Esophagus squamous epithelium (tissue), 5 donors: ENCODE measurements around the gene PIEZO1. TPM values are rescaled to one million over a fixed set of nuclear protein-coding genes. Genes with fewer than 3 reads are reported as not detected.

Experiments used
- DNase-seq: peaks from one replicate; lab custom pipeline; 2025; lab: John Stamatoyannopoulos, UW
- H3K27ac ChIP-seq, 4 donors: fragments of 200-600 bp; sonication (generic); one replicate each; pipeline ENCODE4 v1.5.1; 2016 to 2019; ENCODE audit warnings: mild to moderate bottlenecking in 1 of 4
- H3K27me3 ChIP-seq, 4 donors: fragments of 200-600 bp; sonication (generic); 1 replicate in 3 of 4; 2 replicates in 1 of 4; pipeline versions ENCODE4 v1.5.1 to v1.6.0; 2017 to 2021; ENCODE audit warnings: antibody characterized with exemption in 1 of 4
- H3K36me3 ChIP-seq, 3 donors: fragments of 200-600 bp; sonication (generic); one replicate each; pipeline ENCODE4 v1.5.1; 2016 to 2019
- H3K4me1 ChIP-seq, 3 donors: fragments of 200-600 bp; sonication (generic); one replicate each; pipeline ENCODE4 v1.5.1; 2017 to 2019
- H3K4me3 ChIP-seq, 4 donors: fragments of 200-600 bp; sonication (generic); 1 replicate in 3 of 4; 2 replicates in 1 of 4; pipeline ENCODE4 v1.5.1; 2016 to 2019; ENCODE audit warnings: mild to moderate bottlenecking in 2 of 4, moderate library complexity in 1 of 4
- H3K9me3 ChIP-seq, 3 donors: fragments of 200-600 bp; sonication (generic); one replicate each; pipeline ENCODE4 v1.5.1; 2016 to 2019
- CTCF ChIP-seq, 6 experiments: fragments of 450-650 bp in 4 of 6; fragments of 200-600 bp in 2 of 6; sonication (generic) in 2 of 6; IDR thresholded peaks; one replicate each; pipeline ENCODE4 v1.5.1; 2016 to 2019; ENCODE audit warnings: antibody characterized with exemption in 6 of 6, mild to moderate bottlenecking in 4 of 6, moderate library complexity in 4 of 6
- POLR2A ChIP-seq, 4 donors: fragments of 450-650 bp; IDR thresholded peaks; one replicate each; pipeline ENCODE4 v1.6.1; 2017; ENCODE audit warnings: antibody characterized with exemption in 4 of 4, mild to moderate bottlenecking in 4 of 4, moderate library complexity in 3 of 4
- WGBS, 2 donors: methylation state at CpG; one replicate each; pipeline ENCODE4 v1.1.5; 2018; 5-methylcytosine and 5-hydroxymethylcytosine counted together
- intact Hi-C: fragments of 100-400 bp; cut with DNase I; formaldehyde crosslinking; loops from one replicate; pipeline ENCODE4 v1.15.0; 2022
- total RNA-seq, 4 donors: library from RNA; depleted of rRNA; stranded (reverse); fragments of >200 nt; gene quantifications; one replicate each; pipeline ENCODE4 v1.1.0, GENCODE V29; 2016
- donor health status: DM: yes; HTN: yes; CAD: no.

Gene PIEZO1
- total RNA-seq, 4 donors from 2014 or later: 46.0 to 131 (median 103) TPM

DNA sequence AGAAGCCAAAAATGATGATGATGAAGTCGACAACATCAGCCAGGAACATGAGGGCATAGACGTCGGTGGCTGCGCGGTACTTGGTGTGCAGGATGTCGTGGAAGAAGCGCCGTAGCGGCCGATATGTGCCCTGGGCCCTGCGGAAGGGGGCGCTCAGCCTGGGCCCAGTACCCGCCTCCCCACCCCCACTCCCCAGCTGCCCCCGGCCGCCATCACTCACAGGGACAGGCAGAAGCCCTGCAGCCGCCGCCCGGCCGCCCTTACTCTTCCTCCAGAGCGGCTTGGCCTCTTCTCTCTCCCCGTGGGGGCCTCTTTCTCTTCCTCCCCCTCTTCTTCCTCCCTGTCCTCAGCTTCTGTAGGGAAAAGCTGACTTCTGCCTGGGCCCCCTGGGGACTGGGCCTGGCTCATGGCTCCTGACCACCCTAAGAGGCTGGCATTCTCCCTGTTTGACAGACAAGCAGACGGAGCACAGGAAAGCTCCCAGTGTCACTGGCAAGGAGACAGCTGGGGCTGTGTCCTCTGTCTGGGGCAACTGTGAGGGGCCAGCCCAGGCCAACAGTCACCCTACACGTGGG lies 64.5 kb downstream of the PIEZO1 start:
- DNase-seq: no peak
- Histone ChIP-seq H3K27me3 (no peaks in the 10 kb centered on the region), H3K9me3 (no peaks in the 10 kb centered on the region), H3K27ac (no peak overlapping the region), H3K4me1 (no peaks in the 10 kb centered on the region), H3K4me3 (no peak overlapping the region), H3K36me3 (peaks cover 85 to 100% (median 87%) of the 10 kb centered on the region in 3 donors)
- intact Hi-C loops: no loop called here
- WGBS, 2 donors: 94 to 100% methylated on average over 3 to 11 of the region's 23 CpGs
- TF ChIP-seq CTCF (IDR thresholded peaks at IDR 0.05) (no peak), POLR2A (IDR thresholded peaks at IDR 0.05) (no peak)

DNA sequence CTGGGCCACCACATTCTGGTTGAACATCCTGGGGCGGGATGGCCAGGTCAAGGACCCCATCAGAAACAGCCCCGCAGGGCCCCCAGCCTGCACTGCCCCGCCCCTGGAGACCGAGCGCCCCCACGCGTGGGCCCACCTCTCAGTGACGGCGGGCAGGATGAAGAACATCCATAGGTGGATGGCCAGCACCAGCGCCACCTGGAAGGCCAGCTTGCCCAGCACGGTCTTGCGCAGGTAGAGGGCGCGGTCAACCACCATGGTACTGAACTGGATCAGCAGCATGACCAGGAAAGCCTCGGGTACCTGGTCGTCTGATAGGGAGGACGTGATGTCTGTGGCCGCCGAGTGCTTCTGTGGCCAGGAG lies 65.1 kb downstream of the PIEZO1 start:
- no peaks in the 10 kb centered on the region for H3K27me3 ChIP-seq
- WGBS, 2 donors: 89 to 91% methylated on average over 9 of the region's 19 CpGs

DNA sequence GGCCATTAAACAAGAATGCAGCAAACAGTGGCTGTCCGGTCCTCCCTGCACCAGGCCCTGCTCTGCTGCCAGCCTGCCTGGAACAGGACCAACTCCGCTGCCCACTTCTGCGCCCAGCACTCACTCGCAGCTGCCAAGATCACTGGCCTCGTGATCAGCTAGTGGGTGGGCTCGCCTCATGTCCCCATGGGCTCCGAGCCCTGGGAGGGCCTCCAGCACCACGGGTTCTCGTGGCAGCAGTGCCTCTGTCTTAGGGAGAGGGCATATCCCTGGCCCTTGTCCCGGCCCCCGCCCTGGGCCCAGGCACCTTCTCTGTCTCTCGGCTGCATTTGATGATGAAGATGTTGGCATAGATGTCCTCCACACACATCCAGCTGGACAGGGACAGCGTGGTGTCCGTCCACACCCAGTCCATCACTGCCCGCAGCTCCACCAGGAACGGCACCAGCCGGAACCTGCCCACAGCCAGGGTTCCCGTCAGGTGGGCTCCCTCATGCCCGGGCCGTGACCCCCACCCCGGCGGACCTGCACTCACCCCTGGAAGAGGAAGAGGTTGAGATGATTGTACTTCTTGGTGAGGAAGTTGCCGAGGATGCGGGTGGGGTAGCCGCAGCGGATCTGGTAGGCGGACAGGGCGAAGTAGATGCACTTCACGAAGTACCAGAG lies 65.6 kb downstream of the PIEZO1 start:
- Histone ChIP-seq H3K4me1 (peaks cover 0 to 2% (median 0%) of the 10 kb centered on the region in 3 donors), H3K27ac (no peak overlapping the region), H3K27me3 (no peaks in the 10 kb centered on the region), H3K36me3 (peaks cover 87 to 100% (median 87%) of the 10 kb centered on the region in 3 donors), H3K9me3 (no peaks in the 10 kb centered on the region), H3K4me3 (no peak overlapping the region)
- no peak for DNase-seq
- 78 to 85% methylated on average over 6 to 8 of the region's 29 CpGs for WGBS, 2 donors
- TF ChIP-seq POLR2A (IDR thresholded peaks at IDR 0.05): no peak
- TF ChIP-seq CTCF (IDR thresholded peaks at IDR 0.05): no peak
- intact Hi-C loops: no loop called here

More for the DNA sequence above, 65.1 kb downstream of the PIEZO1 start:
- H3K36me3 ChIP-seq: peaks cover 85 to 100% (median 87%) of the 10 kb centered on the region in 3 donors
- no peak for TF ChIP-seq POLR2A (IDR thresholded peaks at IDR 0.05)
- no peaks in the 10 kb centered on the region for H3K9me3 ChIP-seq
- H3K4me1 ChIP-seq: no peaks in the 10 kb centered on the region
- no peak overlapping the region for H3K27ac ChIP-seq
- DNase-seq: no peak
- H3K4me3 ChIP-seq: no peak overlapping the region
- intact Hi-C loops: no loop called here

- DNase-seq: no peak
- Histone ChIP-seq H3K36me3 (peaks cover 77 to 100% (median 87%) of the 10 kb centered on the region in 3 donors), H3K27ac (no peak overlapping the region), H3K27me3 (no peaks in the 10 kb centered on the region), H3K4me1 (peaks cover 0 to 5% (median 0%) of the 10 kb centered on the region in 3 donors), H3K4me3 (no peak overlapping the region), H3K9me3 (no peaks in the 10 kb centered on the region)
- 86 to 88% methylated on average over 11 of the region's 11 CpGs for WGBS, 2 donors
- TF ChIP-seq POLR2A (IDR thresholded peaks at IDR 0.05): no peak
- no peak for TF ChIP-seq CTCF (IDR thresholded peaks at IDR 0.05)
- intact Hi-C loops: no loop called here
Observed at GRCh38 chr16:88718178-88718577, 66.8 kb downstream of the PIEZO1 start.

GRCh38 chr16:88716601-88717001 lies 68.4 kb downstream of the PIEZO1 start:
- H3K27ac ChIP-seq: no peak overlapping the region
- H3K36me3 ChIP-seq: peaks cover 61 to 85% (median 71%) of the 10 kb centered on the region in 3 donors
- intact Hi-C loops: no loop called here
- no peak for DNase-seq
- H3K4me3 ChIP-seq: no peak overlapping the region
- H3K9me3 ChIP-seq: no peaks in the 10 kb centered on the region
- TF ChIP-seq CTCF (IDR thresholded peaks at IDR 0.05) (no peak), POLR2A (IDR thresholded peaks at IDR 0.05) (no peak)
- WGBS, 2 donors: 91 to 94% methylated on average over 6 to 8 of the region's 21 CpGs
- H3K27me3 ChIP-seq: no peaks in the 10 kb centered on the region
- H3K4me1 ChIP-seq: peaks cover 0 to 5% (median 0%) of the 10 kb centered on the region in 3 donors
